Stimulated activated CD8-positive, alpha-beta memory T cell treated with anti-CD3 and anti-CD28 coated beads, Interleukin-7, amount 100 ng/mL, for 1 hour (primary cell): ENCODE results near the gene SETD7.
"Not testable (repeated sequence)": the region's sequence is repeated elsewhere in the genome, so short reads cannot be mapped to it uniquely, and the experiment has no call there.

ENCODE experiments used
- DNase-seq, 2 donors: peaks; one replicate each; pipeline ENCODE4 v3.0.0-alpha.2; 2020; ENCODE audit warnings: low read depth in 2 of 2

Gene SETD7

GRCh38 chr4:139468756-139469155 is 87.3 kb downstream of the SETD7 start:
- DNase-seq: not testable (repeated sequence)

- DNase-seq: no peak
Measured at GRCh38 chr4:139465922-139466321, 90.1 kb downstream of the SETD7 start.

- DNase-seq: not testable (repeated sequence)
Measured at GRCh38 chr4:139464512-139464911, 91.5 kb downstream of the SETD7 start.

- no peak for DNase-seq
Measured at GRCh38 chr4:139461022-139461628, 94.9 kb downstream of the SETD7 start.

GRCh38 chr4:139460565-139460964 is 95.5 kb downstream of the SETD7 start:
- no peak for DNase-seq

- DNase-seq: no peak
Measured at GRCh38 chr4:139458999-139459398, 97.0 kb downstream of the SETD7 start.

GRCh38 chr4:139458543-139458942 is 97.5 kb downstream of the SETD7 start:
- DNase-seq: no peak

- DNase-seq: no peak
Measured at GRCh38 chr4:139457318-139457717, 98.7 kb downstream of the SETD7 start.

GRCh38 chr4:139455126-139455538 is 100.9 kb downstream of the SETD7 start:
- no peak for DNase-seq

- no peak for DNase-seq
Measured at GRCh38 chr4:139454111-139455045, 101.6 kb downstream of the SETD7 start, which contains the start of gene RAB33B. RAB33B (plus strand) TSS chr4:139454121; CDS start chr4:139454196, 75 bp downstream.

- DNase-seq: peak; percentile 90
Measured at GRCh38 chr4:139453371-139454110, 102.5 kb downstream of the SETD7 start.

- peak in 1 of 2 donors; percentile 50 for DNase-seq
Measured at GRCh38 chr4:139453041-139453370, 103.0 kb downstream of the SETD7 start.

GRCh38 chr4:139451997-139452396 is 104.0 kb downstream of the SETD7 start:
- DNase-seq: no peak

GRCh38 chr4:139450586-139450985 is 105.4 kb downstream of the SETD7 start:
- no peak for DNase-seq

GRCh38 chr4:139447078-139447477 is 108.9 kb downstream of the SETD7 start:
- DNase-seq: not testable (repeated sequence)
